B cell (primary cell): ENCODE results near the gene TPRN. TPM values are rescaled to one million over a fixed set of nuclear protein-coding genes. Genes with fewer than 3 reads are reported as not detected.
A peak's percentile ranks its signal among the peaks of the same experiment; 100 is the strongest.

Experiments used
- ATAC-seq: fragments of 200-7000 bp; cut with Tn5 transposase; one replicate; pipeline ENCODE4 v1.10.0; 2021; ENCODE audit warnings: low read depth, mild to moderate bottlenecking, moderate number of reproducible peaks, moderate library complexity
- CTCF ChIA-PET: fragments of 350-600 bp; sonication (Branson Sonifier 250); formaldehyde crosslinking; loops from one replicate; lab custom pipeline; 2021; ENCODE audit warnings: antibody characterized with exemption, inconsistent platforms; lab: Charles Lee
- POLR2A ChIA-PET: fragments of 350-600 bp; sonication (Branson Sonifier 250); formaldehyde crosslinking; loops from one replicate; lab custom pipeline; 2021; ENCODE audit warnings: antibody characterized with exemption; lab: Charles Lee
- DNase-seq: peaks from one replicate; pipeline ENCODE4 v3.0.0; 2013
- H2AFZ ChIP-seq: 2 replicates; pipeline ENCODE4 v1.6.1; 2012; ENCODE audit warnings: mild to moderate bottlenecking, low read depth, low read length; ENCODE audit not compliant: insufficient read depth, poor library complexity, severe bottlenecking
- H3K27ac ChIP-seq, 2 donors: 1 replicate in 1 of 2; 2 replicates in 1 of 2; pipeline ENCODE4 v1.5.1; 2012 to 2013; ENCODE audit warnings: low read length in 2 of 2, mild to moderate bottlenecking in 2 of 2, moderate library complexity in 1 of 2
- H3K27me3 ChIP-seq, 4 experiments: fragments of 200-600 bp in 1 of 4; sonication (generic) in 1 of 4; replicated peaks in 1 of 4; 1 replicate in 2 of 4; 2 replicates in 2 of 4; pipeline versions ENCODE4 v1.6.1 to v1.7.0; 2013 to 2016; ENCODE audit warnings: low read length in 3 of 4, mild to moderate bottlenecking in 2 of 4, mixed read lengths in 1 of 4, moderate library complexity in 1 of 4; ENCODE audit not compliant: insufficient read depth in 4 of 4, control insufficient read depth in 3 of 4; ENCODE audit errors: control extremely low read depth in 1 of 4
- H3K36me3 ChIP-seq, 2 experiments: replicated peaks in 1 of 2; 1 replicate in 1 of 2; 2 replicates in 1 of 2; pipeline versions ENCODE4 v1.6.1 to v1.7.1; 2013; ENCODE audit warnings: low read length in 1 of 2; ENCODE audit not compliant: insufficient read depth in 2 of 2, control insufficient read depth in 1 of 2; ENCODE audit errors: control extremely low read depth in 1 of 2, extremely low read depth in 1 of 2
- H3K4me1 ChIP-seq, 2 donors: fragments of 200-600 bp in 1 of 2; sonication (generic) in 1 of 2; 1 replicate in 1 of 2; 2 replicates in 1 of 2; pipeline versions ENCODE4 v1.5.1 to v1.6.1; 2013 to 2017; ENCODE audit warnings: low read length in 2 of 2; ENCODE audit not compliant: control insufficient read depth in 2 of 2, insufficient read depth in 2 of 2
- H3K4me2 ChIP-seq: replicated peaks from 2 replicates; pipeline ENCODE3; 2012; ENCODE audit warnings: mild to moderate bottlenecking, low read depth, low read length; ENCODE audit not compliant: poor library complexity, severe bottlenecking
- H3K4me3 ChIP-seq, 5 experiments: fragments of 200-600 bp in 1 of 5; sonication (generic) in 1 of 5; 1 replicate in 3 of 5; 2 replicates in 2 of 5; pipeline versions ENCODE4 v1.5.1 to v1.7.0; 2011 to 2016; ENCODE audit warnings: low read length in 4 of 5, mild to moderate bottlenecking in 4 of 5, low read depth in 2 of 5, control low read depth in 1 of 5, moderate library complexity in 1 of 5; ENCODE audit not compliant: insufficient read depth in 1 of 5; ENCODE audit errors: control extremely low read depth in 1 of 5, extremely low read depth in 1 of 5
- H3K79me2 ChIP-seq: fragments of 200-600 bp; sonication (generic); one replicate; pipeline ENCODE4 v1.6.0; 2016; ENCODE audit warnings: low read length; ENCODE audit not compliant: control insufficient read depth, insufficient read depth
- H3K9ac ChIP-seq: fragments of 200-600 bp; sonication (generic); 2 replicates; pipeline ENCODE4 v1.6.1; 2017; ENCODE audit warnings: mild to moderate bottlenecking, low read length, moderate library complexity
- H3K9me3 ChIP-seq, 3 donors: one replicate each; pipeline versions ENCODE4 v1.6.1 to v1.7.1; 2013; ENCODE audit warnings: low read length in 2 of 3; ENCODE audit not compliant: control insufficient read depth in 2 of 3, insufficient read depth in 1 of 3; ENCODE audit errors: control extremely low read depth in 1 of 3
- H4K20me1 ChIP-seq: 2 replicates; pipeline ENCODE4 v1.6.0; 2012; ENCODE audit warnings: mild to moderate bottlenecking, low read length; ENCODE audit not compliant: insufficient read depth, control insufficient read depth, poor library complexity, severe bottlenecking
- H3K27ac Mint-ChIP-seq: one replicate; pipeline ENCODE4 v1.8.0; 2021; ENCODE audit warnings: mixed read lengths
- H3K27me3 Mint-ChIP-seq: one replicate; pipeline ENCODE4 v1.8.0; 2021; ENCODE audit warnings: mixed read lengths
- H3K4me1 Mint-ChIP-seq: one replicate; pipeline ENCODE4 v1.8.0; 2021; ENCODE audit warnings: mixed read lengths
- H3K4me3 Mint-ChIP-seq: one replicate; pipeline ENCODE4 v1.8.0; 2021; ENCODE audit warnings: mixed read lengths
- H3K9me3 Mint-ChIP-seq: one replicate; pipeline ENCODE4 v1.8.0; 2022; ENCODE audit warnings: mixed read lengths; ENCODE audit not compliant: insufficient read depth
- EZH2 ChIP-seq: IDR thresholded peaks from 2 replicates; pipeline ENCODE4 v1.6.1; 2012; ENCODE audit warnings: borderline replicate concordance, low read depth, mild to moderate bottlenecking, moderate library complexity, low read length; ENCODE audit not compliant: insufficient read depth, poor library complexity, severe bottlenecking
- WGBS: methylation state at CpG from one replicate; pipeline ENCODE4 v1.1.5; 2013; ENCODE audit warnings: missing lambda C conversion rate; ENCODE audit not compliant: insufficient coverage; 5-methylcytosine and 5-hydroxymethylcytosine counted together
- intact Hi-C: fragments of 100-400 bp; cut with micrococcal nuclease; formaldehyde crosslinking; loops from one replicate; pipeline ENCODE4 v1.10.0; 2022
- polyA plus RNA-seq: library from polyadenylated mRNA; depleted of rRNA; stranded (reverse); fragments of >200 nt; gene quantifications from 2 replicates; pipeline ENCODE4 v1.2.3, GENCODE V29; 2012
- total RNA-seq, 2 donors: library from RNA; stranded (reverse); fragments of 120-200 nt in 1 of 2; gene quantifications; 1 replicate in 1 of 2; 2 replicates in 1 of 2; pipeline versions ENCODE4 v1.2.3 to v1.2.4, GENCODE V29; 2013 to 2022
- TF ChIP-seq, protein P1 (sequence below): fragments of 200-600 bp; IDR thresholded peaks from one replicate; pipeline ENCODE4 v1.8.0; 2022; ENCODE audit warnings: antibody characterized with exemption, mild to moderate bottlenecking

The TPRN gene
- total and polyA plus RNA-seq, 2 donors (not counting 1 experiment from before 2014, with no cell fraction given) = 5.7 to 16.3 TPM

DNA sequence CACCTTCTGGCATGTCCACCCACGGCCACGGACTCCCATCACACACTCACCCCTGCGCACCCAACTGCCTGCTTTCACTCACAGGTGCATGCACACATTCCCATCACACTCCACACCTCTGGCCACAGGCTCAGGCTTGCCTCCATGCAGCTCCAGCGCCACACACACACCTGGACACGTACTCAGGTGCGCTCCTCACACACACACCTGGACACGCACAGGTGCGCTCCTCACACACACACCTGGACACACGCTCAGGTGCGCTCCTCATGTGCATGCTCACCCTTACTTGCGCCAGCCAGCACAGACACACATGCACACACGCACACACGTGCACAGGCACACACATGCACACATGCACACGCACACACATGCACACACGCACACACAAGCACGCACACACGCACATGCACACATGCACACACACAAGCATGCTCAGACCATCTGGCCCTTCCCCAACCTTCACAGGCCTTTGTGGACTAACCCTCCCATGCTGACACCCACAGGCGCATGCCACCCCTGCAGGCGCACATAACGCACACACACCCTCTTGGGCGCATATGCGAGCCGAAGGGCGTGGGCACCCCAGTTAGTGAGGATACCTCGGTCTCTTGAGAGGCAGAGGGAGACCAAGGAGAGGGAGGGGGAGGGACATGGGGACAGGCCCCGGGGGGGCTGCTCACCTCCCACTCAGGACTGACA lies 53.3 kb downstream of the TPRN start:
- DNase-seq (no peak), ATAC-seq (no peak)
- peaks cover 19% of the 10 kb centered on the region for H3K27me3 Mint-ChIP-seq
- Histone ChIP-seq H3K36me3 (no peaks in the 10 kb centered on the region), H3K9me3 (peaks cover 0 to 21% (median 0%) of the 10 kb centered on the region in 3 donors), H2AFZ (no peak overlapping the region), H3K4me1 (peaks cover 0 to 13% of the 10 kb centered on the region in 2 donors), H3K4me2 (no peak overlapping the region), H3K9ac (no peak overlapping the region), H3K4me3 (no peak overlapping the region), H3K27ac (no peak overlapping the region), H3K27me3 (peaks cover 0 to 32% (median 2%) of the 10 kb centered on the region in 4 experiments), H4K20me1 (no peaks in the 10 kb centered on the region), H3K79me2 (no peaks in the 10 kb centered on the region)
- H3K9me3 Mint-ChIP-seq = no peaks in the 10 kb centered on the region
- ChIA-PET POLR2A (interaction anchor here (0.6 kb wide), 1 partner anchor 20 kb away, joined by 4 read pairs; no protein-coding TSS in a partner anchor), CTCF (no interaction called here)
- H3K4me3 Mint-ChIP-seq = no peak overlapping the region
- intact Hi-C loops = no loop called here
- peaks cover 7% of the 10 kb centered on the region for H3K4me1 Mint-ChIP-seq
- 91% methylated on average over 22 of the region's 26 CpGs for WGBS
- TF ChIP-seq, protein P1, sequence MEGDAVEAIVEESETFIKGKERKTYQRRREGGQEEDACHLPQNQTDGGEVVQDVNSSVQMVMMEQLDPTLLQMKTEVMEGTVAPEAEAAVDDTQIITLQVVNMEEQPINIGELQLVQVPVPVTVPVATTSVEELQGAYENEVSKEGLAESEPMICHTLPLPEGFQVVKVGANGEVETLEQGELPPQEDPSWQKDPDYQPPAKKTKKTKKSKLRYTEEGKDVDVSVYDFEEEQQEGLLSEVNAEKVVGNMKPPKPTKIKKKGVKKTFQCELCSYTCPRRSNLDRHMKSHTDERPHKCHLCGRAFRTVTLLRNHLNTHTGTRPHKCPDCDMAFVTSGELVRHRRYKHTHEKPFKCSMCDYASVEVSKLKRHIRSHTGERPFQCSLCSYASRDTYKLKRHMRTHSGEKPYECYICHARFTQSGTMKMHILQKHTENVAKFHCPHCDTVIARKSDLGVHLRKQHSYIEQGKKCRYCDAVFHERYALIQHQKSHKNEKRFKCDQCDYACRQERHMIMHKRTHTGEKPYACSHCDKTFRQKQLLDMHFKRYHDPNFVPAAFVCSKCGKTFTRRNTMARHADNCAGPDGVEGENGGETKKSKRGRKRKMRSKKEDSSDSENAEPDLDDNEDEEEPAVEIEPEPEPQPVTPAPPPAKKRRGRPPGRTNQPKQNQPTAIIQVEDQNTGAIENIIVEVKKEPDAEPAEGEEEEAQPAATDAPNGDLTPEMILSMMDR = no peak
- no peak for TF ChIP-seq EZH2
- H3K27ac Mint-ChIP-seq = peak overlapping the region; percentile 78

DNA sequence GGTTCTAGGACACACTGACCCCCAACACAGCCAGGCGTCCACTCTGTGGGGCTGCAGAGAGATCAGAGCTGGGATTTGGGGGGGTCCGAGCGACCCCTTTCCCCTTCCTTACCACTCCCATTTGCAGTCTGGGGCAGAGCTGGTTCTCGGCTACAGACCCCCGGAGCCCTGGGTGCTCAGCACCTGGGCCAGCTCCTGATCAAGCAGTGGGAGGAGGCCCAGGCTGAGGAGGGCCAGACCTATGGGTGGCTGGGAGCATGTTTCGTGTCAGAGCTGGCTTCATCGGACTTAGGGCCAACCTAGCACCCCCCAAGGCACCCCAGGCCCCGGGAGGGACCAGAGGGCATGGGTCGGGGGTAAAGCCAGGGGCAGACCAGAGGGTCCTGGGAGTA lies 54.0 kb downstream of the TPRN start:
- H3K27ac Mint-ChIP-seq = no peak overlapping the region
- Histone ChIP-seq H3K27ac (no peak overlapping the region), H3K36me3 (no peaks in the 10 kb centered on the region), H3K9ac (no peak overlapping the region), H2AFZ (no peak overlapping the region), H3K79me2 (no peaks in the 10 kb centered on the region), H4K20me1 (no peaks in the 10 kb centered on the region), H3K27me3 (peaks cover 0 to 39% (median 4%) of the 10 kb centered on the region in 4 experiments), H3K4me3 (no peak overlapping the region), H3K9me3 (peaks cover 0 to 22% (median 0%) of the 10 kb centered on the region in 3 donors), H3K4me1 (peaks cover 0 to 12% of the 10 kb centered on the region in 2 donors), H3K4me2 (no peak overlapping the region)
- H3K4me1 Mint-ChIP-seq = peaks cover 7% of the 10 kb centered on the region
- ChIA-PET CTCF (no interaction called here), POLR2A (interaction anchor here (0.6 kb wide), 2 partner anchors 8 to 19 kb away, joined by 4 to 5 read pairs; no protein-coding TSS in a partner anchor)
- DNase-seq (no peak), ATAC-seq (no peak)
- no peak for TF ChIP-seq EZH2
- TF ChIP-seq, protein P1 = no peak
- no peak overlapping the region for H3K4me3 Mint-ChIP-seq
- H3K27me3 Mint-ChIP-seq = peaks cover 26% of the 10 kb centered on the region
- WGBS = 52% methylated on average over 4 of the region's 9 CpGs
- intact Hi-C loops = no loop called here
- no peaks in the 10 kb centered on the region for H3K9me3 Mint-ChIP-seq
